Hepatocyte (in vitro differentiated cells): ENCODE results near the gene UCHL5. TPM values are rescaled to one million over a fixed set of nuclear protein-coding genes. Genes with fewer than 3 reads are reported as not detected.

Experiments used
- DNase-seq: peaks from one replicate; pipeline ENCODE4 v3.0.0-alpha.2; 2016; ENCODE audit warnings: low spot score
- H2AFZ ChIP-seq: fragments of 200-600 bp; sonication (generic); 2 replicates; pipeline ENCODE4 v1.6.0; 2016; ENCODE audit warnings: antibody characterized with exemption, mild to moderate bottlenecking
- H3K27ac ChIP-seq: fragments of 200-600 bp; sonication (generic); 2 replicates; pipeline ENCODE4 v1.5.1; 2016; ENCODE audit warnings: mild to moderate bottlenecking
- H3K27me3 ChIP-seq: fragments of 200-600 bp; sonication (generic); 2 replicates; pipeline ENCODE4 v1.6.1; 2016
- H3K36me3 ChIP-seq: fragments of 200-600 bp; sonication (generic); replicated peaks from 2 replicates; pipeline ENCODE4 v1.5.1; 2016; ENCODE audit warnings: low read depth; ENCODE audit not compliant: insufficient read depth
- H3K4me1 ChIP-seq: fragments of 200-600 bp; sonication (generic); 2 replicates; pipeline ENCODE4 v1.5.1; 2016; ENCODE audit warnings: mild to moderate bottlenecking, moderate library complexity; ENCODE audit not compliant: insufficient read depth
- H3K4me2 ChIP-seq: fragments of 200-600 bp; sonication (generic); 2 replicates; pipeline ENCODE4 v1.6.0; 2016
- H3K4me3 ChIP-seq: fragments of 200-600 bp; sonication (generic); 2 replicates; pipeline ENCODE4 v1.5.1; 2016; ENCODE audit warnings: mild to moderate bottlenecking
- H3K79me2 ChIP-seq: fragments of 200-600 bp; sonication (generic); 2 replicates; pipeline ENCODE4 v1.6.0; 2017; ENCODE audit warnings: mild to moderate bottlenecking
- H3K9me2 ChIP-seq: fragments of 200-600 bp; sonication (generic); replicated peaks from 2 replicates; pipeline ENCODE4 v1.6.0; 2017; ENCODE audit warnings: mild to moderate bottlenecking; ENCODE audit not compliant: insufficient read depth
- H3K9me3 ChIP-seq: fragments of 200-600 bp; sonication (generic); 2 replicates; pipeline ENCODE4 v1.5.1; 2016; ENCODE audit warnings: low read depth, mild to moderate bottlenecking
- H4K20me1 ChIP-seq: fragments of 200-600 bp; sonication (generic); 2 replicates; pipeline ENCODE4 v1.6.0; 2016; ENCODE audit warnings: mild to moderate bottlenecking; ENCODE audit not compliant: insufficient read depth, poor library complexity, severe bottlenecking
- EZH2 ChIP-seq: fragments of 200-600 bp; sonication (generic); IDR thresholded peaks from 2 replicates; pipeline ENCODE4 v1.6.1; 2016; ENCODE audit warnings: antibody characterized with exemption, mild to moderate bottlenecking, borderline replicate concordance
- EZH2phosphoT487 ChIP-seq: fragments of 200-600 bp; sonication (generic); IDR thresholded peaks from one replicate; pipeline ENCODE4 v1.6.1; 2018; ENCODE audit warnings: antibody characterized with exemption, mild to moderate bottlenecking, low read depth, moderate library complexity; ENCODE audit not compliant: unreplicated experiment, severe bottlenecking
- WGBS: methylation state at CpG from one replicate; pipeline ENCODE4 v1.1.6; 2016; ENCODE audit warnings: low lambda C conversion rate; ENCODE audit errors: missing lambda C conversion rate; 5-methylcytosine and 5-hydroxymethylcytosine counted together
- polyA plus RNA-seq: library from polyadenylated mRNA; unstranded; fragments of >200 nt; fragmentation: Nextera tagmentation; extraction: Ambion mirVana; gene quantifications from 2 replicates; pipeline ENCODE4 v1.2.1, GENCODE V29; 2016
- total RNA-seq: library from RNA; depleted of rRNA; stranded (reverse); fragments of >200 nt; gene quantifications from 2 replicates; pipeline ENCODE4 v1.2.3, GENCODE V29; 2014
- TF ChIP-seq, protein P1 (sequence below): fragments of 200-600 bp; sonication (generic); IDR thresholded peaks from 2 replicates; pipeline ENCODE4 v1.5.1; 2016; ENCODE audit warnings: antibody characterized with exemption, mild to moderate bottlenecking; ENCODE audit not compliant: poor library complexity

UCHL5 gene
- total and polyA plus RNA-seq, 2 experiments from 2014 or later = 34.9 to 36.6 TPM

DNA sequence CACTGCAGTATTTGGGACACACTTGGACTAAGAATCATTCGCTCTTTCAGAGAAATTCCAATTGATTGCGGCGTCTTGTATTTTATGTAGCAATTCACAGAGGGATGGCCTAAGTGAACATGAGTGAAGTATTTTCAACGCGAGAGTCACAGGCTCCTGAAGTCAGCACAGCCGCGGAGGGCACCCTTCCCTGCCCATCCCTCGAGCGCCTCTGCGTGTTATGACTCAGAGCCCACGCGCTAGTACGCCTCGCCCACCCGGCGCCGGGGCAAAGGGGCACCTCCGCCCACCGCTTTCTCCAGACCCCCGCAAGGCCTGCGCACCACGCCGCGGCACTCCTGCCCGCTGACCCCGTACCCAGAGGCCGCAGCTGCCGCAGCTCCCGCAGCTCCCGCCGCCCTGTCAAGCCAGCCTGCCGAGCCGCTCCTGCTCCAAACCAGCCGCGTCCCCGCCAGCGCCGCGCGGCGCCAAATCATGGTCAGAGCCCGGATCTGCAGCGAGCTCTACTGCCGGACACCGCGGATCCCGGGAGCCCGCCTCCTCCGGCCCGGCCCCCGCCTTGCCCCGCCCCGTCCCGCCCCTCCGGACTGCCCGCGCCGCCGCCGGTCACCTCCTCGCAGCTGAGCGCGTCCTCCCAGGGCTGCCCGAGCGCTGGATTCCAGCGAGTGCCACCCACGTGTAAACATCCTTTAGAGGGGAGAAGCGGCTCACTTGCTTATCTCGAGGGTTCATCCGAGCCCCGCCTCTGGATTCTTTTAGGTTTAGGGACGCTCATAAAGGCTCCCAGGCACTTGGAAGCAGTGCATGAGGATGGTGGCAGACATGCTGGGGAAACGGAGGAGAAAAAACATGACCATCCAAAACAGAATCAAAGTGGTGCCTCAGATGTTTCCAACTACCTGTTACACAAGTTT lies 46.0 kb upstream of the UCHL5 start, which contains the start of gene GLRX2:
Gene GLRX2 (minus strand): TSS at position 508 of the 914 bp plus-strand sequence. CDS start 32 bp downstream, at position 476.
- Histone ChIP-seq H3K4me2 (peak within 1 kb of the TSS; percentile 89), H3K9me2 (no peaks in the 10 kb centered on the region), H3K79me2 (peaks cover 40% of the 10 kb centered on the region), H3K36me3 (no peaks in the 10 kb centered on the region), H4K20me1 (no peaks in the 10 kb centered on the region), H3K4me3 (peak within 1 kb of the TSS; percentile 74), H3K9me3 (no peaks in the 10 kb centered on the region), H2AFZ (peak within 1 kb of the TSS; percentile 96), H3K27me3 (no peaks in the 10 kb centered on the region), H3K4me1 (peaks cover 12% of the 10 kb centered on the region), H3K27ac (peak within 1 kb of the TSS; percentile 95)
- DNase-seq = peak; percentile 91
- TF ChIP-seq EZH2 (no peak), EZH2phosphoT487 (no peak)
- TF ChIP-seq, protein P1, sequence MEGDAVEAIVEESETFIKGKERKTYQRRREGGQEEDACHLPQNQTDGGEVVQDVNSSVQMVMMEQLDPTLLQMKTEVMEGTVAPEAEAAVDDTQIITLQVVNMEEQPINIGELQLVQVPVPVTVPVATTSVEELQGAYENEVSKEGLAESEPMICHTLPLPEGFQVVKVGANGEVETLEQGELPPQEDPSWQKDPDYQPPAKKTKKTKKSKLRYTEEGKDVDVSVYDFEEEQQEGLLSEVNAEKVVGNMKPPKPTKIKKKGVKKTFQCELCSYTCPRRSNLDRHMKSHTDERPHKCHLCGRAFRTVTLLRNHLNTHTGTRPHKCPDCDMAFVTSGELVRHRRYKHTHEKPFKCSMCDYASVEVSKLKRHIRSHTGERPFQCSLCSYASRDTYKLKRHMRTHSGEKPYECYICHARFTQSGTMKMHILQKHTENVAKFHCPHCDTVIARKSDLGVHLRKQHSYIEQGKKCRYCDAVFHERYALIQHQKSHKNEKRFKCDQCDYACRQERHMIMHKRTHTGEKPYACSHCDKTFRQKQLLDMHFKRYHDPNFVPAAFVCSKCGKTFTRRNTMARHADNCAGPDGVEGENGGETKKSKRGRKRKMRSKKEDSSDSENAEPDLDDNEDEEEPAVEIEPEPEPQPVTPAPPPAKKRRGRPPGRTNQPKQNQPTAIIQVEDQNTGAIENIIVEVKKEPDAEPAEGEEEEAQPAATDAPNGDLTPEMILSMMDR = no peak
- WGBS = 1% methylated on average over 46 of the region's 73 CpGs

DNA sequence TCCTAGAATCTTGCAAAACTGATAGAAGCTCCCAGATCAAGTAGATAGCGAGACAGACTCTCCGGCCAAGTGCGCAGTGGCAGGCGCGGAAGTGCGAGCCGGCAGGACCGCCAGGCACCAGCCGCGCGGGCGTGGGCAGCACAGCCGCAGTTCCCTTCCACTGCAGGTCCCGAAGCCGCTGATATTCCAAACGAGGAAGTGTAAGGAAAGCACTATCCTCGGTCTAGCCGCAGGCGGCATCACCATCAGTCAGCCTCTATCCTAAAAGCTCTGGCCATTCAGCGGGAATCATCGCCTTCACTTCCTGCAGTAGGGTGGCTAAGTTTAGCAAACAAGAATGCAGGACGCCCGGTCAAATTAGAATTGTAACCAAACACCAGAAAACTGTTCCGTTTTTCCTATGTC lies 45.3 kb upstream of the UCHL5 start:
- DNase-seq = peak; percentile 70
- no peaks in the 10 kb centered on the region for H3K36me3 ChIP-seq
- H2AFZ ChIP-seq = peak overlapping the region; percentile 96
- peak overlapping the region; percentile 89 for H3K4me2 ChIP-seq
- no peaks in the 10 kb centered on the region for H4K20me1 ChIP-seq
- H3K27ac ChIP-seq = peak overlapping the region; percentile 95
- H3K27me3 ChIP-seq = no peaks in the 10 kb centered on the region
- TF ChIP-seq, protein P1 = no peak
- TF ChIP-seq EZH2phosphoT487 (no peak), EZH2 (no peak)
- peaks cover 12% of the 10 kb centered on the region for H3K4me1 ChIP-seq
- WGBS = under 1% methylated on average over 24 of the region's 24 CpGs
- no peaks in the 10 kb centered on the region for H3K9me2 ChIP-seq
- H3K79me2 ChIP-seq = peaks cover 41% of the 10 kb centered on the region
- no peaks in the 10 kb centered on the region for H3K9me3 ChIP-seq
- H3K4me3 ChIP-seq = peak overlapping the region; percentile 74

DNA sequence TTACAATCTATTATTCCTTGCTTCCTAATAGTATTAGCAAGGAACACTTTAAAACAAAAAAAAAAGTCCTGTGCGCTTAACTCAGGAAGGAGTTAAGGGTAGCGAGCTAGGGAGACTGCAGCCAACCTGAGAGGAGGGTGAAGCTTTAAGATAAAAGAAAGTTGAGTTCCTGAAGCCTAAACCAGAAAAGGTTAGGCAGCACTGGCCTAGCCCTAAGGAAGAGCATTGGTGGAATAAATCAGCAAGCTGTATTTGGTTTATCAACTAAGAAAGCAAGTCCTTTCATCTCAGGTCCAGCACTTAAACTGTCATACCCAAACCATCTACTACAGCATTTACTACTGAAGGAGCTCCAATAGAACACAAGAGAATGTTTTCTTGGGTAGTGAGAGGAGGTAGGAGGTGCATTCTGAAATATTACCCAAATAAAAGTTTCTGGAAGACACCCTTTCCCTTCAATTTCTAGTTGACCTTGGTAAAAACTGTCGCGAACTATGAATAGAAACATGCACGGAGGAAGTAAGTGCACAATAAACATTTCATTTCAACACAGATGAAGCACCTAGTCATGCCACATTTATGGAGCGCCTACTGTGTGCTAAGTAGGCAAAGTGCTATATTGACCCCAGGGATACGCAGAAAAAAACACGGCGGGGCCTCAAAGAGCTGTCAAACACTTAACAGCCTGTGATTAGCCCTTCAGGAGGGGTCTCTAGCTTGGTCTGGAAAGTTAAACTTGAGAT lies 44.8 kb upstream of the UCHL5 start:
- Histone ChIP-seq H3K9me2 (no peaks in the 10 kb centered on the region), H3K4me2 (peak overlapping the region; percentile 89), H3K27me3 (no peaks in the 10 kb centered on the region), H2AFZ (peak overlapping the region; percentile 96), H3K36me3 (no peaks in the 10 kb centered on the region), H3K4me1 (peaks cover 12% of the 10 kb centered on the region), H3K4me3 (peak overlapping the region; percentile 74), H3K9me3 (no peaks in the 10 kb centered on the region), H4K20me1 (no peaks in the 10 kb centered on the region), H3K27ac (peak overlapping the region; percentile 95), H3K79me2 (peaks cover 41% of the 10 kb centered on the region)
- 41% methylated on average over 9 of the region's 9 CpGs for WGBS
- TF ChIP-seq, protein P1 = no peak
- TF ChIP-seq EZH2phosphoT487 (no peak), EZH2 (no peak)
- no peak for DNase-seq
